ENCODE measurements around the gene ERN2. TPM values are rescaled to one million over a fixed set of nuclear protein-coding genes. Genes with fewer than 3 reads are reported as not detected.

The ERN2 gene
- total and polyA plus RNA-seq, 2 of the 13 experiments (the other 11 are each of a cell fraction or from before 2014, with no cell fraction given) = 2.2 to 3.5 TPM

- TF ChIP-seq, protein P1, sequence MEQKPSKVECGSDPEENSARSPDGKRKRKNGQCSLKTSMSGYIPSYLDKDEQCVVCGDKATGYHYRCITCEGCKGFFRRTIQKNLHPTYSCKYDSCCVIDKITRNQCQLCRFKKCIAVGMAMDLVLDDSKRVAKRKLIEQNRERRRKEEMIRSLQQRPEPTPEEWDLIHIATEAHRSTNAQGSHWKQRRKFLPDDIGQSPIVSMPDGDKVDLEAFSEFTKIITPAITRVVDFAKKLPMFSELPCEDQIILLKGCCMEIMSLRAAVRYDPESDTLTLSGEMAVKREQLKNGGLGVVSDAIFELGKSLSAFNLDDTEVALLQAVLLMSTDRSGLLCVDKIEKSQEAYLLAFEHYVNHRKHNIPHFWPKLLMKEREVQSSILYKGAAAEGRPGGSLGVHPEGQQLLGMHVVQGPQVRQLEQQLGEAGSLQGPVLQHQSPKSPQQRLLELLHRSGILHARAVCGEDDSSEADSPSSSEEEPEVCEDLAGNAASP (CRISPR knock-in tag; IDR thresholded peaks at IDR 0.05; ENCODE audit: borderline replicate concordance) = no peak
- TF ChIP-seq ZNF780A (CRISPR knock-in tag; IDR thresholded peaks at IDR 0.05) (no peak), ZNF850 (CRISPR knock-in tag; conservative IDR thresholded peaks at IDR 0.05) (no peak), KLF13 (CRISPR knock-in tag; IDR thresholded peaks at IDR 0.05) (no peak), SUZ12 (IDR thresholded peaks at IDR 0.05; ENCODE audit: low read depth, low read length) (no peak), E2F5 (CRISPR knock-in tag; conservative IDR thresholded peaks at IDR 0.05) (no peak), CC2D1A (CRISPR knock-in tag; IDR thresholded peaks at IDR 0.05) (no peak), YEATS2 (CRISPR knock-in tag; IDR thresholded peaks at IDR 0.05; ENCODE audit: borderline replicate concordance) (no peak), ZNF451 (CRISPR knock-in tag; IDR thresholded peaks at IDR 0.05) (no peak), TEAD3 (CRISPR knock-in tag; optimal IDR thresholded peaks at IDR 0.05; ENCODE audit: borderline replicate concordance) (peak; percentile 20), CREB1 (IDR thresholded peaks at IDR 0.05) (no peak), CREB1 (CRISPR knock-in tag; IDR thresholded peaks at IDR 0.05) (no peak), ZNF740 (CRISPR knock-in tag; IDR thresholded peaks at IDR 0.05) (no peak), ZNF232 (CRISPR knock-in tag; IDR thresholded peaks at IDR 0.05; ENCODE audit: borderline replicate concordance) (no peak), SNAPC2 (CRISPR knock-in tag; IDR thresholded peaks at IDR 0.05) (no peak), REXO4 (CRISPR knock-in tag; IDR thresholded peaks at IDR 0.05; ENCODE audit: borderline replicate concordance) (no peak), SETDB1 (CRISPR knock-in tag; IDR thresholded peaks at IDR 0.05; ENCODE audit: borderline replicate concordance) (0 out of 2 replicates have a peak, but pooled peaks have one; percentile 52), KLF12 (CRISPR knock-in tag; IDR thresholded peaks at IDR 0.05; ENCODE audit: borderline replicate concordance) (0 out of 2 replicates have a peak, but pooled peaks have one; percentile 30), ZNF280D (CRISPR knock-in tag; IDR thresholded peaks at IDR 0.05) (no peak)
- TF ChIP-seq, protein P2, sequence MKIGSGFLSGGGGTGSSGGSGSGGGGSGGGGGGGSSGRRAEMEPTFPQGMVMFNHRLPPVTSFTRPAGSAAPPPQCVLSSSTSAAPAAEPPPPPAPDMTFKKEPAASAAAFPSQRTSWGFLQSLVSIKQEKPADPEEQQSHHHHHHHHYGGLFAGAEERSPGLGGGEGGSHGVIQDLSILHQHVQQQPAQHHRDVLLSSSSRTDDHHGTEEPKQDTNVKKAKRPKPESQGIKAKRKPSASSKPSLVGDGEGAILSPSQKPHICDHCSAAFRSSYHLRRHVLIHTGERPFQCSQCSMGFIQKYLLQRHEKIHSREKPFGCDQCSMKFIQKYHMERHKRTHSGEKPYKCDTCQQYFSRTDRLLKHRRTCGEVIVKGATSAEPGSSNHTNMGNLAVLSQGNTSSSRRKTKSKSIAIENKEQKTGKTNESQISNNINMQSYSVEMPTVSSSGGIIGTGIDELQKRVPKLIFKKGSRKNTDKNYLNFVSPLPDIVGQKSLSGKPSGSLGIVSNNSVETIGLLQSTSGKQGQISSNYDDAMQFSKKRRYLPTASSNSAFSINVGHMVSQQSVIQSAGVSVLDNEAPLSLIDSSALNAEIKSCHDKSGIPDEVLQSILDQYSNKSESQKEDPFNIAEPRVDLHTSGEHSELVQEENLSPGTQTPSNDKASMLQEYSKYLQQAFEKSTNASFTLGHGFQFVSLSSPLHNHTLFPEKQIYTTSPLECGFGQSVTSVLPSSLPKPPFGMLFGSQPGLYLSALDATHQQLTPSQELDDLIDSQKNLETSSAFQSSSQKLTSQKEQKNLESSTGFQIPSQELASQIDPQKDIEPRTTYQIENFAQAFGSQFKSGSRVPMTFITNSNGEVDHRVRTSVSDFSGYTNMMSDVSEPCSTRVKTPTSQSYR (CRISPR knock-in tag; IDR thresholded peaks at IDR 0.05; ENCODE audit: borderline replicate concordance) = no peak
- TF ChIP-seq, protein P3, sequence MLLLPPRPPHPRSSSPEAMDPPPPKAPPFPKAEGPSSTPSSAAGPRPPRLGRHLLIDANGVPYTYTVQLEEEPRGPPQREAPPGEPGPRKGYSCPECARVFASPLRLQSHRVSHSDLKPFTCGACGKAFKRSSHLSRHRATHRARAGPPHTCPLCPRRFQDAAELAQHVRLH (CRISPR knock-in tag; IDR thresholded peaks at IDR 0.05; ENCODE audit: borderline replicate concordance, low read depth) = no peak
These were observed 41.8 kb upstream of the ERN2 start, which contains the start of gene CHP2 (continued) for GRCh38 chr16:23754594-23755483.

Measured in HepG2 (cell line).